WTC11 (cell line): ENCODE data around the gene SPART. TPM values are rescaled to one million over a fixed set of nuclear protein-coding genes. Genes with fewer than 3 reads are reported as not detected.

ENCODE experiments used
- ATAC-seq: fragments of 200-7000 bp; cut with Tn5 transposase; 2 replicates; pipeline ENCODE4 v1.10.0; 2021; ENCODE audit warnings: mild to moderate bottlenecking, moderate library complexity
- CTCF ChIA-PET: fragments of 300-600 bp; sonication (Branson Sonifier 250); formaldehyde crosslinking; loops from one replicate; lab custom pipeline; 2021; ENCODE audit warnings: antibody characterized with exemption; lab: Charles Lee
- POLR2A ChIA-PET: fragments of 350-600 bp; sonication (Branson Sonifier 250); formaldehyde crosslinking; loops from one replicate; lab custom pipeline; 2021; ENCODE audit warnings: antibody characterized with exemption; lab: Charles Lee
- DNase-seq: peaks from one replicate; pipeline ENCODE4 v3.0.0; 2021; ENCODE audit warnings: low spot score
- H3K27ac Mint-ChIP-seq: 2 replicates; pipeline ENCODE4 v1.8.0; 2021; ENCODE audit warnings: mixed read lengths
- H3K27me3 Mint-ChIP-seq: 2 replicates; pipeline ENCODE4 v1.8.0; 2021; ENCODE audit warnings: low read depth, mild to moderate bottlenecking, moderate library complexity, mixed read lengths
- H3K36me3 Mint-ChIP-seq: 2 replicates; pipeline ENCODE4 v1.8.0; 2021; ENCODE audit warnings: mixed read lengths
- H3K4me1 Mint-ChIP-seq: 2 replicates; pipeline ENCODE4 v1.8.0; 2022; ENCODE audit warnings: mixed read lengths
- H3K4me3 Mint-ChIP-seq: 2 replicates; pipeline ENCODE4 v1.8.0; 2021; ENCODE audit warnings: mild to moderate bottlenecking, moderate library complexity, mixed read lengths
- H3K9me3 Mint-ChIP-seq: 2 replicates; pipeline ENCODE4 v1.8.0; 2021; ENCODE audit warnings: mixed read lengths
- AFF4 ChIP-seq: sonication (generic); formaldehyde crosslinking; IDR thresholded peaks from 2 replicates; pipeline ENCODE4 v1.8.1; 2023; ENCODE audit warnings: mild to moderate bottlenecking, missing genetic modification reagents, borderline replicate concordance
- ARID4B ChIP-seq: sonication (generic); formaldehyde crosslinking; IDR thresholded peaks from 2 replicates; pipeline ENCODE4 v1.8.0; 2023; ENCODE audit warnings: missing genetic modification reagents, mild to moderate bottlenecking, borderline replicate concordance
- ATF2 ChIP-seq: sonication (generic); formaldehyde crosslinking; IDR thresholded peaks from 2 replicates; pipeline ENCODE4 v1.8.1; 2022; ENCODE audit warnings: low read depth, missing genetic modification reagents, borderline replicate concordance
- CTCF ChIP-seq: fragments of 200-600 bp; IDR thresholded peaks from 2 replicates; pipeline ENCODE4 v1.8.0; 2022; ENCODE audit warnings: antibody characterized with exemption
- E2F4 ChIP-seq: sonication (generic); formaldehyde crosslinking; IDR thresholded peaks from 2 replicates; pipeline ENCODE4 v1.8.1; 2022; ENCODE audit warnings: low read depth, mild to moderate bottlenecking, moderate library complexity, missing genetic modification reagents, borderline replicate concordance
- ETV6 ChIP-seq: sonication (generic); formaldehyde crosslinking; IDR thresholded peaks from 2 replicates; pipeline ENCODE4 v1.8.1; 2022; ENCODE audit warnings: mild to moderate bottlenecking, missing genetic modification reagents
- FOXJ3 ChIP-seq: sonication (generic); formaldehyde crosslinking; IDR thresholded peaks from 2 replicates; pipeline ENCODE4 v1.9.0; 2021; ENCODE audit warnings: missing genetic modification reagents, mild to moderate bottlenecking, borderline replicate concordance
- GABPB1 ChIP-seq: sonication (generic); formaldehyde crosslinking; IDR thresholded peaks from 2 replicates; pipeline ENCODE4 v1.8.1; 2023; ENCODE audit warnings: mild to moderate bottlenecking, missing genetic modification reagents
- GRHL2 ChIP-seq: fragments of 250-450 bp; sonication (Bioruptor Pico); IDR thresholded peaks from 2 replicates; pipeline ENCODE4 v1.8.0; 2022; ENCODE audit warnings: mild to moderate bottlenecking, moderate library complexity; ENCODE audit not compliant: insufficient replicate concordance, severe bottlenecking
- HMGA2 ChIP-seq: fragments of 250-450 bp; sonication (Bioruptor Pico); IDR thresholded peaks from 2 replicates; pipeline ENCODE4 v1.4.0; 2021; ENCODE audit warnings: mild to moderate bottlenecking, moderate library complexity
- MLX ChIP-seq: sonication (generic); formaldehyde crosslinking; IDR thresholded peaks from 2 replicates; pipeline ENCODE4 v1.8.1; 2023; ENCODE audit warnings: mild to moderate bottlenecking, missing genetic modification reagents, moderate library complexity
- NR3C1 ChIP-seq: sonication (generic); formaldehyde crosslinking; conservative IDR thresholded peaks from 2 replicates; pipeline ENCODE4 v1.8.1; 2023; ENCODE audit warnings: low read depth, mild to moderate bottlenecking, missing genetic modification reagents
- TCF7 ChIP-seq: sonication (generic); formaldehyde crosslinking; IDR thresholded peaks from 2 replicates; pipeline ENCODE4 v1.8.0; 2022; ENCODE audit warnings: mild to moderate bottlenecking, low read depth, missing genetic modification reagents, moderate library complexity
- ZBTB21 ChIP-seq: sonication (generic); formaldehyde crosslinking; IDR thresholded peaks from 2 replicates; pipeline ENCODE4 v1.8.1; 2023; ENCODE audit warnings: mild to moderate bottlenecking, missing genetic modification reagents, borderline replicate concordance
- ZMAT4 ChIP-seq: fragments of 250-450 bp; sonication (Bioruptor Pico); IDR thresholded peaks from 2 replicates; pipeline ENCODE4 v1.9.0; 2021; ENCODE audit warnings: mild to moderate bottlenecking
- ZNF219 ChIP-seq: sonication (generic); formaldehyde crosslinking; IDR thresholded peaks from 2 replicates; pipeline ENCODE4 v1.8.0; 2023; ENCODE audit warnings: missing genetic modification reagents, mild to moderate bottlenecking, borderline replicate concordance
- ZNF317 ChIP-seq: sonication (generic); formaldehyde crosslinking; IDR thresholded peaks from 2 replicates; pipeline ENCODE4 v1.8.1; 2023; ENCODE audit warnings: low read depth, mild to moderate bottlenecking, moderate library complexity, missing genetic modification reagents, borderline replicate concordance
- total RNA-seq: library from RNA; stranded (reverse); gene quantifications from 3 replicates; pipeline ENCODE4 v1.2.3, GENCODE V29; 2021

SPART gene
- total RNA-seq, 1 experiment from 2014 or later, result 95.7 TPM

GRCh38 chr13:36357692-36358091 is 11.5 kb upstream of the SPART start:
- POLR2A ChIA-PET, result no interaction called here
- no peak overlapping the region for H3K27ac Mint-ChIP-seq
- no peak for DNase-seq
- H3K4me1 Mint-ChIP-seq, result peaks cover 6% of the 10 kb centered on the region
- H3K27me3 Mint-ChIP-seq, result peaks cover 27% of the 10 kb centered on the region
- no peak overlapping the region for H3K4me3 Mint-ChIP-seq
- no peak for ATAC-seq
- CTCF ChIA-PET, result interaction anchor here (1.0 to 3.3 kb wide), 3 partner anchors 11 to 568 kb away, joined by 3 to 13 read pairs (median 4); no protein-coding TSS in a partner anchor
- peaks cover 11% of the 10 kb centered on the region for H3K36me3 Mint-ChIP-seq
- TF ChIP-seq ATF2 (CRISPR knock-in tag) (no peak), ARID4B (CRISPR knock-in tag) (no peak), MLX (CRISPR knock-in tag) (no peak), AFF4 (CRISPR knock-in tag) (no peak), NR3C1 (CRISPR knock-in tag) (no peak), HMGA2 (no peak), GRHL2 (no peak), TCF7 (CRISPR knock-in tag) (no peak), ZNF317 (CRISPR knock-in tag) (no peak)
- H3K9me3 Mint-ChIP-seq, result peaks cover 11% of the 10 kb centered on the region

- DNase-seq (no peak), ATAC-seq (no peak)
- peaks cover 15% of the 10 kb centered on the region for H3K9me3 Mint-ChIP-seq
- peaks cover 11% of the 10 kb centered on the region for H3K36me3 Mint-ChIP-seq
- no peak overlapping the region for H3K4me3 Mint-ChIP-seq
- peaks cover 6% of the 10 kb centered on the region for H3K4me1 Mint-ChIP-seq
- ChIA-PET CTCF (interaction anchor here (1.0 kb wide), 1 partner anchor 74 kb away, joined by 3 read pairs; no protein-coding TSS in a partner anchor), POLR2A (no interaction called here)
- peaks cover 27% of the 10 kb centered on the region for H3K27me3 Mint-ChIP-seq
- no peak overlapping the region for H3K27ac Mint-ChIP-seq
- no peak for TF ChIP-seq CTCF
- TF ChIP-seq GABPB1 (CRISPR knock-in tag), result no peak
- TF ChIP-seq ETV6 (CRISPR knock-in tag), result no peak
- TF ChIP-seq ZNF219 (CRISPR knock-in tag), result no peak
- TF ChIP-seq ZMAT4 (CRISPR knock-in tag), result no peak
- no peak for TF ChIP-seq ZNF317 (CRISPR knock-in tag)
- no peak for TF ChIP-seq FOXJ3 (CRISPR knock-in tag)
- no peak for TF ChIP-seq HMGA2
- TF ChIP-seq ZBTB21 (CRISPR knock-in tag), result no peak
- no peak for TF ChIP-seq E2F4
Observed at GRCh38 chr13:36357231-36357630, 11.0 kb upstream of the SPART start.
